ENCODE data around the gene ANXA3. TPM values are rescaled to one million over a fixed set of nuclear protein-coding genes. Genes with fewer than 3 reads are reported as not detected.

The ANXA3 gene
- 80.9 and 402 TPM in 2 replicates for total RNA-seq

GRCh38 chr4:78551420-78552351 lies at the start of gene ANXA3:
ANXA3 (plus strand) TSS chr4:78551770; CDS start chr4:78554474, 2,704 bp downstream.

Small RNA genes lying within 50 kb of the gene (small RNA-seq; reads per million reads assigned to genes)
- gene HIGD1AP13 (0.12 reads per million), gene RF00019 (not detected)

Other genes with a start within 250 kb of the ANXA3 start
- 159 and 168 TPM in 2 replicates for gene BMP2K, start 224.6 kb downstream of the ANXA3 start, total RNA-seq